NCI-H510A (cell line): ENCODE measurements around the gene OPRM1.
"Not testable (repeated sequence)": the region's sequence is repeated elsewhere in the genome, so short reads cannot be mapped to it uniquely, and the experiment has no call there.

Experiments used
- DNase-seq: peaks from one replicate; lab custom pipeline; 2025; lab: John Stamatoyannopoulos, UW

Gene OPRM1

DNA sequence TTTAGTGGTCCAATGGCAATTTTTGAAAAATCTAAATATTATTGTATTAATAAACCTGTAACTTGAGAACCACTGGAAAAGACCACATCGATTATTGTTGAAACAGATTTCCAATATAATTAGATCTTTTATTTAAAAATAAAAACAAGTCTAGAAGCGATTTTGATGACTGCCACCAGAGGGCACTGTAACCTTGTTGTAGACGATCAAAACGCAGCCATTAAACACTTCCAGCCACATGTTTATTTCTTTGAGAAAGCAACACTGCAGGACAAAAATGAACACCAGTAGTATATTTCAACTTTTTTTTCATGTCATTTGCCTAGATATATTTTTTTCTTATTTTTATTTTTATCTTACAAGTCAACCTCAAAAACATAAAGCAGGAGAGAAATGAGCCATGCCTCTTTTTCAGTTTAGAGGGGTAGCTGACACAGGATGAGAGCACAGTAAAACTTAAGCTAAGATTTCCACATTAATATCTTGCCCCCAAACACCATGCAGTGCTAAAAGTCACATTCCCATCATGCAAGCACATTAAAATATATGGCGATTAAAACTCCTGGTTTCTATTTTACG lies 115.4 kb downstream of the OPRM1 start:
- DNase-seq, result peak; percentile 6

DNA sequence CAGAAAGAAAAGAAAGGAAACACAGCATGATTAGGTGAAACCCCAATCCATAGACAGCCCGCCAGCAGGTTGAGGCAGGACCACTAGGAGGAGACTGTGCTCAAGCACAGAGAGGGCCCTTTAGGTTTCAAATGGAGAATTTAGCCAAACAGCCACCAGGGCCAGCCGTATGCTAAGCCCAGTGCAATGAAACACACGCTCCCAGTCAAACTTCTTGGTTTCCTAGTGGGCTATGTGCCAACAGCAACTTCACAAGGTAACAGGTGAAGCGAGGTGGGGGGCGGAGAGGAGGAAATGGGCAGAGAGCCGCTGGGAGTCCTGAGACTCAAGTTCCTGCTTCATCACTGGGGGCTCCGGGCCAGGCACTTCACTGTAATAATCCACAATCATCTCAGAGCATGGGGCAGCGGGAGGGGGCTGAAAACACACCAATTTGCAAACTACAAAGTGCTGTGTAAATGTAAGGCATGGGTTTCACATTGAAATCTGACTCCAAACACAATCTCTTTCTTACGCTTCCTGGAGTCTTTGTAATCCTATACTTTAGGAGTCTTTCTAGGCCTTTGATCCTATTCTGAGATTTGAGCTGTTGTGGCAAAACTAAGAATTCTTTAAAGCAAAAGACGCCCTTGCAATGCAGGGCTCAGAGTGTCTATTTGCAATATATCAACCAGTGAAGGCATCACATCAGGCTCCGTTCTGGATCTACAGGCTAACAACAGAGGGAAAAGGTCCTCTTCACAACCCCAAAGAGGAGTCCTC lies 117.3 kb downstream of the OPRM1 start:
- DNase-seq, result peak; percentile 53

DNA sequence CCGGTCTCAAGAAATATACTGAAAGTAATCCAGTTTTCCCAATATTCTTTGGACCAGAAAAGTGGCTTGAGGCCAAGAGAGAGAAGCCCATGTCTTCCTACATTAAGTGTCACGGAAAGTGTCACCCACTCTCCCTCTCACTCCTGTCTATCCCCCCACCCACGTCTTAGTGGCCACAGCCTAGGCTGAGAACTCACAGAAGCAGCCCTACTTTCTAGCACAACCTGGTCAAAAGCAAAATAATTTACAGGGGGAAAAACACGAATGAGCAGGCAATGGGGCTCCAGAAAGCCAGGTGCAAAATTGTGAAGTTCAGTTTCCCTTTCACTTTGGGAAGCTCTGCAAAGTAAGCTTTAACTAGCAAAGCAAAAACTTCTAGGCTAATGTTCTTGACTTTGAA lies 118.0 kb downstream of the OPRM1 start:
- DNase-seq, result no peak

DNA sequence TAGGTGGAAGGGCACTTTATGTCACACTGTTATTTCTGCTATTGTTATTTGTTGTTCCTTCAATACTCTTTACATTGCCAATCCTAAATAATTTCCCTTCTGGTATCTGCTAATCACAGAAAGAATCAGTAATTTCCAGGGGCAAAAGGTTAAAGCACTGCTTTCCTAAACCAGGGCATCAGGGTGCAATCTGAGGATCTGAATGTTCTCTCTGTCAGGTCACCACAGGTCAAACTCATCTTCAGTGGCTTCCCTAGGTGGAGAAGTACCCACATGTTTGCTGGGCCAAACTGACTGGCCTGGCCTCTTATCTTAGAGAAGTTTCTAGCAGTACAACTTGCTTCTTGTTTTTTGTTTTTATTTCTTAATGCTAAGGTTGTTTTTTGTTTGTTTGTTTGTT lies 118.7 kb downstream of the OPRM1 start:
- DNase-seq, result no peak

DNA sequence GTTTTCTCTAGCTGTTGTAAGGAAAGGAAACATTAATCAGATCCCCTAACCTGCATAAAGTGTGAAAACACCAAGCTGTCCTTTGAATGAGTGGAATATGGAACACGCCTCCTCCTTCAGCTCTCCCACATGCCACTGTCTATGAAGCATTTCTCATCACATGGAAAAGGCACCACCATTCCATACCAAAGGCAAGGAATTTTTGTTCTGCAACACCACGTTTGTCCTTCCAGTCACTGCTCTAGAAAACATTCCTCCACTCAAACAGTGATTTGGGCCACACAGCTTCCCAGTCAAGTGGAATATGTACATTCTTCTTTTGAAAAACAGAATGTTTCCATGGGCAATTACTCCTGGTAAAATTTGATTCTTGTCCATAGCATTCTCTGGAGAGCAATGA lies 120.1 kb downstream of the OPRM1 start:
- DNase-seq, result no peak

DNA sequence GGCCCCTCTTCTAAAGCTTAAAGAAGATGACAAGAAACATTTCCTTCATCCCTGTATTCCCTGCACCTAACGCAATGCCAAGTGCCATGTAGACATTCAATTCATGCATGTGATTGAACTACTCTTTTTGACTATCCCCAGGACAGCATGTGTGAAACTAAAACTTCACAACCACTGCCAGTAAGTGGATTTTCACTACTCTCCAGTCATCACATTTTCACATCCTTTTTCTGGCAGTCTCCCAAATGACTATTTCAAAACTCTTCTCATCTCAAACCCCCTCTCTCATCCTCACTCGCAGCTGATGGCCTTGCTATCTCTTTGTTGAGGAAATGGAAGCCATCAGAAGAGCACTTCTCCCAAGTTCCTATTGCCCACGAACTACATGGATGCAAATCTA lies 122.6 kb downstream of the OPRM1 start:
- DNase-seq, result no peak

DNA sequence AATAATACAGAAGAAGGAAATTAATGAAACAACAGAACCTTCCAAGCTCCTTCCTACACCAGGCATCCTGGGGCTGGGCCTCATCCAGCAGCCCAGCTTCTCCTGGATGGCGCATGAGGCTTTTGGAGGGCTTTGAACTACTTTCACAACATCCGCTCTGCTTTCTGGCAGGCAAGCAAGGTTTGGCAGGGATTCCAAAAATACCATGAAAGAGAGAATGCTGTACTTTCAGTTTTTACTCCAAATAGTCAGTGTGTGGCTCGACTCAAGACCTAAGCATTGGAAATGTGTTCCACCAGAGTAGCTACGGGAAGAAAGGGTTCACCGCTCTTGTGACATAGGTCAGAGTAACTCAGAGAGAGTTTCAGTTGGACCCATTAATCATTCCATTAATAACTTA lies 125.4 kb downstream of the OPRM1 start:
- DNase-seq, result no peak

DNA sequence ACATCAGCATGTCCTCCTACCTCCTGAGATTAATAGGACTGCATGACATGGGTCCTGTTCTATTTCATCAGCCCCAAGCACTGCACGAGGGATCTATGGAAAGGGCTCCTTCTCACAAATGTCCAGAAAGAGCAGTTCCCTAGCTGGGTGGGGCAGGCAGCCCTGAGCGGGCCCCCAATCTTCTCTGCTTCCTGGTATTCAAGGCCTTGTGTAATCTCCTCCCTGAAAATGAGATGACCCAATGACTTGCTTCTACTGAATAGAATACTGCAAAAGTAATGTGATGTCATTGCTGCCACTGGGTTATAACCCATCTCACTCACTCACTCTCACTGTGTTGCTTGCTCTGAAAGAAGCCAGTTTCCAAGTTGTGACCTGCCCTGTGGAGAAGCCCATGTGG lies 126.4 kb downstream of the OPRM1 start:
- no peak for DNase-seq

DNA sequence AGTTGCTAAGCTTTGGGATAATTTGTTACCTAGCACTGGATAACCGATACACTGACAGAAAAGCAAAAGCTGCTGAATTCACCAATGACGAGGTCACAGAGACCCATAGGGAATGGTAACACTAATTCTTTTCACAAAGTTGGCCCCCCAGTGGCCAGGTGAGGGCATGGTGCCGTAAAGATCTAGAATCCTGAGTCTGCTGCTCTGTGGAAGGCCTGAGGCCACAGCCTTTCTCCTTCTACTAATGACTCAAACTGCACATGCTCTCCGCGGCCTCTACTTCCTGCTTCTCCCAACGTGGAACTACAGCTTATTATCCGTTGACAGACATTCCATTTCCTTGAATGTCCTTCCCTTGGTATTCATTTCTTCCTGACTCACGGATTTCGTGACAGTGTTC lies 127.1 kb downstream of the OPRM1 start:
- DNase-seq, result no peak

DNA sequence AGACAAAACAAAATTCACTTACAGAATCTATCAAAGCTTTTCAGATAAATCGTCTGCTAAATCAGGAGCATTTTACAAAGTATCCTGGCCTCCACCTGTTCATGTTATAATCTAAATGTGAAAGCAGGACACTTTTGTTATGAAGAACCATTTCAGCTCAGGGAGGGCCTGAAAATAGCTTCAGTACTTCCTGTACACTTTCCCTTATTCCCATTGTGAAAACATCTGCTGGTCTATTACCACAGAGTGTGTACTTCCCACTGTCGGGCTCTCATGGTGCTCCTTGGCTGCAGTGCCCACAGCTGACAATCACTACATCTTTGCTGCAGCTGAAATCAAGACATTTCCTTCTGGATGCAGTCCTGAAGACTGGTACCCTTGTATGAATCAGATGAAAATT lies 128.1 kb downstream of the OPRM1 start:
- no peak for DNase-seq

DNA sequence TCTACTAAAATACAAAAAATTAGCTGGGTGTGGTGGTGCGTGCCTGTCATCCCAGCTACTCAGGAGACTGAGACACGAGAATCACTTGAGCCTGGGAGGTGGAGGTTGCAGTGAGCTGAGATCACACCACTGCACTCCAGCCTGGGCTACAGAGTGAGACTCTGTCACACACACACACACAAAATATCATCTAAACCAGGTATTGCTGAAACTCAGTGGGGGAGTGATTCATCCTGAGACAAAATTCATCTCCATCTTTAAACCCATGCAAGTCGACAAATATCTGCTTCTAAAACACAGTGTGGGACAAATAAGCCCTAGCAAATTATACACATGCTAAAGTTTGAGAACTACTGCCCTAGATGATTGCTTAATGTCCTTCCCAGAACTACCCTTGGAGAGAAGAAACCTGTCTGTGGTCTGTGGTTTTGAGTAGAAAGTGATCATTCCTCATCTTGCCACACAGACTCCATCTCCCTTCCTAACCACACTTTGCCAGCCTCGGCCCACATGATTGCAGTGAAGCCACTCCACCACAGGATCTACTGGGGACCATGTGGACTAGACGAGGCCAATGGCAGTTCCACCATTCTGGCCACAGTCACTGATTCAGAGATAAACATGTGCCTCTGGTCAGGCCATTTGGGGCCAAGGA lies 130.3 kb downstream of the OPRM1 start:
- no peak for DNase-seq

DNA sequence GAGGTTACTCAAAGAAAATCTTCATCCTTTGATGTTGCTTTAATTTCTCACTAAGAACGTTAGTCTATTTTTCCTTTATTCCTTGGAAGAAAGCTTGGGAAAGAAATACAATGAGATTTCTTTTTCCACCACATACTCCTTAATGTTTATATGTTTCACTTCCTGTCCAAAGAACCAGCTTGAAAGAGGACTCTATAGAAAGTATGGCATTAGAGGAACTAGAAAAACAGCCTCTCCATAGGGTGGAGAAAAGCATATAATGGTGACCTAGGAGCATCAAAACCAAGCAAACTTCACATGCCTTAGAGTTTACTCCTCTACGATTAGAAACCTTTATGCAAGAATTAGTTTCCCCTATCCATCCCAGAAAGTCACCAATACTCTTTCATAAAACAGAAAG lies 131.1 kb downstream of the OPRM1 start:
- no peak for DNase-seq

DNA sequence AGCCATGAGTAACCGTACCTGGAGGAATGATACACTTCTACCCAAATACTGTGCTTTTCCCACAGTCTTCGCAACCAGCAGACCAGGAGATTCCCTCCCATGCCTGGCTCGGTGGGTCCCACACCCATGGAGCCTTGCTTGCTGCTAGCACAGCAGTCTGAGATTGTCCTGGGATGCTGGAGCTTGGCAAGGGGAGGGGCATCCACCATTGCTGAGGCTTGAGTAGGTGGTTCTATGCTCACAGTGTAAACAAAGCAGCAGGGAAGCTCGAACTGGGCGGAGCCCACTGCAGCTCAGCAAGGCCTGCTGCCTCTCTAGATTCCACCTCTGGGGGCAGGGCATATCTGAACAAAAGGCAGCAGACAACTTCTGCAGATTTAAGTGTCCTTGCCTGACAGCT lies 133.4 kb downstream of the OPRM1 start:
- DNase-seq, result not testable (repeated sequence)

DNA sequence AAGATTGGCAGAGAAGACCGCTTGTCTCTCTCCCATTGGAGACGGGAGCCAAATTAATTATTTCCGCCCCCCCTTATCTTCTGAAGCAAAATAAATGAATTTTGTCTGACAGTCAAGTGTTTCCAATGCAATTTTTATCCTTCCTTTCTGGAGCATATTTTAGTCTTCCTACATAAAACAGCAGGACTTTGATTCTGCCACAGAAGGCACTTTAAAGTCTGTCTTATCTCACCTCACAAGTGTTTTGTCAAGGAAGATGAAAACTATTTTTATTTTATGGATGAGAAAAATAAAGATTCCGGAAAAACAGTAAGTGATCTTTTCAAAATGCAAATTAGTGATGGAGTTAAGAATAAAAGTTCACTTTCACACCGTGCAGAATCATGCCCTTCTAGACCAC lies 140.4 kb downstream of the OPRM1 start:
- no peak for DNase-seq

DNA sequence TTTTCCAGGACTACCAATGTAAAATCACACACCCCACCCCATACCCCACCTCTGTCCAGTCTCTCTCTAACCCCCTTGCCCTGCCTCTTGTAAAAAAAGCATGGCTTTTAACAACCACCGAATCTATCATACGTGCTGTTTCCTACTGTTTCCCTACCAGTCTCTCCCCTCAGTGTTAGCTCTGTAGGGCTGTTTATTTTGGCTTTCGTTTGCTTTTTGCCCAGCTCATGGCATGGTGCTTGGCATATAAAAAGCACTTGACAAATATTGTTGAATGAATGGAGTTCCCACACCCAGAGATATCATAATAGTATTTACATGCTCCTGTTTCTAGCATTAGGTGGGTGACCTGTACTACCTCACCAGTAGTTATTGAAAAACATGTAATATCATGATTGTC lies 148.2 kb downstream of the OPRM1 start:
- DNase-seq, result no peak

DNA sequence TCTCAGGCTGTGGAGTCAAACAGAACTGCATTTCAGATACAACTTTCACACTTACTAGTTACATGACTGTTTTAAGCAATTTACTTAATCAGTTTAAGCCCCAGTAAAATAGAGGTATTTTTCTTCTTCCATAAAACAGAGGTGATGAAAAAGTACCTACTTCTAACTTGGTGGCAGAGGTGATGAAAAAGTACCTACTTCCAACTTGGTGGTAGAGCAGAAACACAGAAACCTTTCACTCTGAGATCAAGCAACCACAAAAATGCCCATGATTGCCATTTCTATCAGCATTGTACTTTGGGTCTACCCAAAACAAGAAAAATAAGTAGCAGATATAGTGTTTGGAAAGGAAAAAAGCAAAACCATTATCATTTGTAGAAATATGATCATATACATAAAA lies 148.7 kb downstream of the OPRM1 start:
- no peak for DNase-seq

DNA sequence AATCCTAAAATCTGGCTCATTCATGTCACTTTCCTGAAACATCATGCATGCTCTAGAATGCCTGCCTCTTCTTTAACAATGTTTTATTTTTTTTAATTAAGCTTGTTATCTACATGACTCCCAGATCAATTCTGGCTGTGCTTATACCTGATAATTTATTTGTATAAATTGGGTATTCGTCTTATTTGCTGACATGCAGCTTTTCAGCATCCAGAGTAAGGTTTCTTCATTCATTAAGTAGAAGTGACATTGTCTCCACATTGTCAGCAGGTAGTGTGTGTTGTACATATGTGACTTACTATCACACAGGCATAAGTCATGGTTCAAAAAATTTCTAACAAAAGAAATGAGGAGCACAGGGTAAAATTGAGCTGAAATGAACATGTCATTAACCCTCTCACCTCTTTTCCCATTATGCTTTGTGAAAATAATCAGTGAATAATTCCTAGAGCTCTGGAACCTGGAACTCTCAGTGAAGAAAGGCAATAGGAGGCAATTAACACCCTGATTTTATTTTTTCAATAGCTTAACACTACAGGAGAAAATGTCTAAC lies 157.4 kb downstream of the OPRM1 start:
- DNase-seq, result no peak

DNA sequence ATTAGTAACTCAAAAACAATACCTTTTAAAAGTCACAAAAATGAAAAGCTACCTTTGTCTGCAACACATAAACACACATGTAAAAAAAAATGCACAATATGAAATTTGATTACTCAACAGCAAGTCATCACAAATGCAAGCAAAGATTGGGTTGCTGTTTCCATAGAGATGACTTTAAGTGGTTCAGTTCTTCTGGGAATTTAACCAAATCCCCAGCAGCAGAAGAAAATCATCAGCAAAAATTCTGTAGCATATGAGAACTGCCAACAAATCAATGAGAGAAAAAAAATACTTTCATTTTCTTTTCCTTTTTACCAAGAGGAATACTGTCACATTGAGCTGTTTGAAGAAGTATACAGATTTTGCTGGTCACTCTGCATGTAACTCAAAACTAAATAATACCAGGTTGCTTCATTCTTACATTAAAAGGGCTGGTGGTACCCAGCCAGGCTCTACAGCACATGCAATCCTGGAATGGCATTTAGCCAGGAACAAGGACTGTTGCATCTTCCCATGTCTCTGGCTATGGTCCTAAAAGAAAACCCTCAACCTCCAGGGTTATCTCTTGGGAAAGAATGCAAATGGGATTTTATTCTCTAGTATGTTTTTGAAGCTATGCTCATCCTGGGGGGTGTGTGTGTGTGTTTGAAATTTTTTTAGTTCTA lies 158.3 kb downstream of the OPRM1 start:
- no peak for DNase-seq

DNA sequence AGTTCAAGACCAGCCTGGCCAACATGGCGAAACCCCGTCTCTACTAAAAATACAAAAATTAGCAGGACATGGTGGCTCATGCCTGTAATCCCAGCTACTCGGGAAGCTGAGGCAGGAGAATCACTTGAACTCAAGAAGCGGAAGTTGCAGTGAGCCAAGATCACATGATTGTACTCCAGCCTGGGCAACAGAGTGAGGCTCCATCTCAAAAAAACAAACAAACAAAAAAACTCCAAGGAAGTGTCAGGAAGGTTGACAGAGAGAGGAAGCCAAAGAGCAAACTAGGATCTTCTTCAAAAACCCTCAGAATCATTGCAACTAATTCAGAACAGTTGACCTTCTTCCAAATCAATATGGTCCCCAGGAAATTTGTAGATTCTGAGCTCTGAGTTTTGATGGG lies 162.6 kb downstream of the OPRM1 start:
- DNase-seq, result not testable (repeated sequence)

DNA sequence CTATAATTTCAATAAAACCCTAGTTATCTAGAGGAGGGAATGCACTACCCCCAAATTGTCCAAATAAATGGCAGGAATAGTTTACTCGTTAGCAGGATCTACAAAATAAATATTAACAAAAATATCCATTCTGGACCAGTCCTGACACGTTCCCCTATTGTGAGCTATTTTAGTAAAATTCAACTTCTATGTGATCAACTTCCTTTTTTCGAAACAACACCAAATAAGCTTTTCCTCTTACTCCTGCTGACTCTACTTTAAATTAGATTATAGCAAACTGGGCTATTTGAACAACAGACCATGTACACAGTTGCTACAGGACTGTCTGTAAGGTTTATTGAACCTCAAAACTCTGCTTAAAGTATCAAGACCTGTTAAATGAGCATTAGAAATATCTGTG lies 163.3 kb downstream of the OPRM1 start:
- no peak for DNase-seq

DNA sequence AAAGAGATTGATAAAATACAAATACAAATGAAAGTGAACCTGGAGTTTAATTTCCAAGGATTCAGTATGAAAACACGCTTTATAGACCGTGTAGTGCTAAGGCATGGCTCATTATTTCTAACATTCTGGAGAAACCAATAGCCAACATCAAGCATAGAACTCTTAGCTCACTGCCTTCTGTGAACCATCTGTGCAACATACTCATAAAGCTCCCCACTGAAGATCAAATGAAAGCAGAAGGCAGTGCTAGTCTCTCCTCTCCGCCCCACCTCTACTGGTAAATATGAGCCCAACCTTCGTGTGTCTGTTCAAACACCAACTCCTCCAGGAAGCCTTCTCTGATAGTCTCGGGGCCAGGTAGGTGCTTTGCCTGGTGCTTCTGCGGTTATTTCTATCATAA lies 163.9 kb downstream of the OPRM1 start:
- no peak for DNase-seq

DNA sequence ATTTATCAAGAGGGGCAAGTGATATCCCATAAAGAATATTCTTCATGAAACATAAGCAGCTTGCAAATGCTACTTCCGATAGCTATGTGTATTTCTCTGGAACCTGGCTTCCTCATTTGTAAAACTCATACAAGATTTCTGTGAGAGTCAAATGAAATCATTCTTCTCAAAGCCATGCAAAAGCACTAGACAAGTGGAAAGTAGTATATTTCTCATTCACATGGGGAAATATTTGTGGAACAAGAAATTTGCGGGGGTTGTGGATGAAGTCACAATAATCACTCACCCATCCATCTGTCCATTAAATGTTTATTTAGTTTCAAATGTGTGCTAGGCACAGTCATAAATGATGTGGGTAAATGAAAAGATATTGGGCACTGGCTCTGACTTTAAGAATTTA lies 167.1 kb downstream of the OPRM1 start:
- no peak for DNase-seq

DNA sequence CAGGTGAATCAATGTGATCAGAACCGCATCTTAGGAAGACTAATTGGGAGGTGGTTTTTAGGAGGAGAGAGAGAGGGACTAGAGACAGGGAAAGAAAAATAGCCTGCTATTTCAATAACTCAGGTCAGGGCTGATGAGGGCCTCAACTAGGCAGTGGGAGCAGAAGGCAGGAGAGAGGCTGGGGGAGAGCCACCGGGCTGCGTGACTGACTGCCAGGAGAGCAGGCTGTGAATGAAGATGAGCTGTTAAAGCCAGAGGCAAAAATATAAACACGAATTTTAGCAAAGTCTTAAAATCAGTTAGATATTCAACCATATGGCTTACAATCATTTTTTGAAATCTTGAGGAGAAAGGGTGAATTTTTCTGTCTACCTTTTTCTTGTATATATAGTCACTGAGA lies 168.0 kb downstream of the OPRM1 start:
- DNase-seq, result no peak
